Measurements from ENCODE around the gene GRIA4.

GRIA4 gene

DNA sequence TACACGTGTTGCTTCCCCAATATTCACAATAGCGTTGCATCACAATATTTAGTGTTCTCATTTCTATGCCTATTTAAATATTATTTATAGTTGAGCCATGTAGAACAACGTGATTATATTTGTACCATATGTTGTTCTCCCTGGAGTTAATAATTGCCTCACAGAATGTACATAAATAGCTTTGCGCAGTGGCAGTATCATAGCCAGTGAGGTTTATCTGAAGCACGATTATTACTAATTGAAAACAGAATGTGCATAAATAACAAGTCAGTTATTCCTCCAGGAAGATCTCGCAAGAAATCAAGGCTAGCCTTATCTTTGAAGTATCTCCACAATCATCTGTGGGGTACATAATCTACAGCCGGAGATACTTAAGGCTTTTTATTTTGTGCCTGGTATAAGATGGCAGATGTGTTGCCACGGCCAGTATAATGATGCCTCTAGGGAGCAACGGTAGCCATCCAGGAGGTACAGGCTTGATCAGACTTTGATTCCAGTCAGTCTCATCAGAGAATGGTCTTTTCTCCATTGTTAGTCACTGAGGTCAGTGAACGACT, 214.7 kb downstream of the GRIA4 start:
- Histone ChIP-seq H3K27ac (ENCODE audit: low read depth, low read length) (no peak overlapping the region), H3K4me2 (ENCODE audit: low read depth, low read length, poor library complexity, severe bottlenecking) (no peak overlapping the region), H3K4me3 (ENCODE audit: insufficient read depth, low read length, poor library complexity, severe bottlenecking) (no peak overlapping the region), H3K79me2 (ENCODE audit: insufficient read depth, low read length) (no peaks in the 10 kb centered on the region), H2AFZ (ENCODE audit: low read depth, low read length, severe bottlenecking) (no peak overlapping the region), H4K20me1 (ENCODE audit: low read depth, low read length) (no peaks in the 10 kb centered on the region), H3K36me3 (ENCODE audit: low read length) (no peaks in the 10 kb centered on the region), H3F3A (ENCODE audit: insufficient read depth) (no peaks in the 10 kb centered on the region), H3K27me3 (ENCODE audit: low read length) (no peaks in the 10 kb centered on the region), H3K9me3 (ENCODE audit: insufficient read depth, low read length) (no peaks in the 10 kb centered on the region), H3K9me2 (replicated peaks; ENCODE audit: insufficient read depth, low read length) (no peaks in the 10 kb centered on the region), H3K9ac (ENCODE audit: low read length) (no peak overlapping the region)
- no peak for TF ChIP-seq EZH2phosphoT487 (conservative IDR thresholded peaks at IDR 0.05; ENCODE audit: low read length)
- TF ChIP-seq, protein P1, sequence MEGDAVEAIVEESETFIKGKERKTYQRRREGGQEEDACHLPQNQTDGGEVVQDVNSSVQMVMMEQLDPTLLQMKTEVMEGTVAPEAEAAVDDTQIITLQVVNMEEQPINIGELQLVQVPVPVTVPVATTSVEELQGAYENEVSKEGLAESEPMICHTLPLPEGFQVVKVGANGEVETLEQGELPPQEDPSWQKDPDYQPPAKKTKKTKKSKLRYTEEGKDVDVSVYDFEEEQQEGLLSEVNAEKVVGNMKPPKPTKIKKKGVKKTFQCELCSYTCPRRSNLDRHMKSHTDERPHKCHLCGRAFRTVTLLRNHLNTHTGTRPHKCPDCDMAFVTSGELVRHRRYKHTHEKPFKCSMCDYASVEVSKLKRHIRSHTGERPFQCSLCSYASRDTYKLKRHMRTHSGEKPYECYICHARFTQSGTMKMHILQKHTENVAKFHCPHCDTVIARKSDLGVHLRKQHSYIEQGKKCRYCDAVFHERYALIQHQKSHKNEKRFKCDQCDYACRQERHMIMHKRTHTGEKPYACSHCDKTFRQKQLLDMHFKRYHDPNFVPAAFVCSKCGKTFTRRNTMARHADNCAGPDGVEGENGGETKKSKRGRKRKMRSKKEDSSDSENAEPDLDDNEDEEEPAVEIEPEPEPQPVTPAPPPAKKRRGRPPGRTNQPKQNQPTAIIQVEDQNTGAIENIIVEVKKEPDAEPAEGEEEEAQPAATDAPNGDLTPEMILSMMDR (IDR thresholded peaks at IDR 0.05; ENCODE audit: insufficient read depth, low read length, poor library complexity, severe bottlenecking) = no peak

DNA sequence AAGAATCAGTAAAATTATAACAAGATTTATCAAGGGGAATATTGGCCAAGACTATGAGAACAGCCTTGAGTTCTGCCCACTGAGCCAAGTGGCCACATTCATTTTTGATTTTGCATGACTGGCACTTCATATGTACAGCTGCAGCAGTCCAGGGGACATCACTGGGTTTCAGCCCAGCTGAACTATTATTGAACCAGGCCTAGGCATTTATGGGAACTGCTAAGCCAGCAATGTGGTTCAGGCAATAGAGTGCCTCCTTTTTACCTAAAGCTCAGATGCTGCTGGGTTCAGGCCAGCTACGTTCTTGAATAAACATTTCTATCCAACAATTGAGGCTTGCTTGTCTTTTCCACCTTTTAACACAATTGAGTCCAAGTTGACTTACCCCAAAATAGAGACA, 215.3 kb downstream of the GRIA4 start:
- Histone ChIP-seq H3F3A (ENCODE audit: insufficient read depth) (no peaks in the 10 kb centered on the region), H4K20me1 (ENCODE audit: low read depth, low read length) (no peaks in the 10 kb centered on the region), H3K9ac (ENCODE audit: low read length) (no peak overlapping the region), H3K79me2 (ENCODE audit: insufficient read depth, low read length) (no peaks in the 10 kb centered on the region), H3K4me3 (ENCODE audit: insufficient read depth, low read length, poor library complexity, severe bottlenecking) (no peak overlapping the region), H3K36me3 (ENCODE audit: low read length) (no peaks in the 10 kb centered on the region), H2AFZ (ENCODE audit: low read depth, low read length, severe bottlenecking) (no peak overlapping the region), H3K27me3 (ENCODE audit: low read length) (no peaks in the 10 kb centered on the region), H3K9me3 (ENCODE audit: insufficient read depth, low read length) (no peaks in the 10 kb centered on the region), H3K9me2 (replicated peaks; ENCODE audit: insufficient read depth, low read length) (no peaks in the 10 kb centered on the region), H3K27ac (ENCODE audit: low read depth, low read length) (no peak overlapping the region), H3K4me2 (ENCODE audit: low read depth, low read length, poor library complexity, severe bottlenecking) (no peak overlapping the region)
- TF ChIP-seq, protein P1 (IDR thresholded peaks at IDR 0.05; ENCODE audit: insufficient read depth, low read length, poor library complexity, severe bottlenecking) = no peak
- TF ChIP-seq EZH2phosphoT487 (conservative IDR thresholded peaks at IDR 0.05; ENCODE audit: low read length) = no peak

DNA sequence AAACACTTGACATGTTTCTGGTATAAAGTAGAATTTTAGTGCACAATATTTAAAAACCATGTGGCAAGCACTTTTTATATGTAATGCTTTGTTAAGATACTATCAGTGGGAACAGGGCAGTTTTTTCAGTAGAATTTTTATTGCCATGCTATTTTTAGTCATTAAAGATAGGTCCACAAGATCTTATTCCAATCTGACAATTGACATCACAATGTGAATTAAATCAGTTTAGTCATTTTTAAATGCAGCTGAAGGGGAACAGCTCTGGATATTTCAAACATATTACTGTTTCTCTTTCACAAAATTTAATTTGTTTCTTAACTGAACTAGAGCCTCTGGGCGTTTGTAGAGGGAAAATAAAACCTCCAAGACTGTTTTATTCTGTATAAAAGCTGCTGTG, 218.0 kb downstream of the GRIA4 start:
- Histone ChIP-seq H3K9ac (ENCODE audit: low read length) (no peak overlapping the region), H3K27me3 (ENCODE audit: low read length) (no peaks in the 10 kb centered on the region), H3K4me3 (ENCODE audit: insufficient read depth, low read length, poor library complexity, severe bottlenecking) (no peak overlapping the region), H2AFZ (ENCODE audit: low read depth, low read length, severe bottlenecking) (no peak overlapping the region), H3K9me3 (ENCODE audit: insufficient read depth, low read length) (no peaks in the 10 kb centered on the region), H3K27ac (ENCODE audit: low read depth, low read length) (no peak overlapping the region), H3K4me2 (ENCODE audit: low read depth, low read length, poor library complexity, severe bottlenecking) (no peak overlapping the region), H3K36me3 (ENCODE audit: low read length) (no peaks in the 10 kb centered on the region), H3F3A (ENCODE audit: insufficient read depth) (no peaks in the 10 kb centered on the region), H3K79me2 (ENCODE audit: insufficient read depth, low read length) (no peaks in the 10 kb centered on the region), H4K20me1 (ENCODE audit: low read depth, low read length) (no peaks in the 10 kb centered on the region), H3K9me2 (replicated peaks; ENCODE audit: insufficient read depth, low read length) (no peaks in the 10 kb centered on the region)
- TF ChIP-seq, protein P1 (IDR thresholded peaks at IDR 0.05; ENCODE audit: insufficient read depth, low read length, poor library complexity, severe bottlenecking) = no peak
- TF ChIP-seq EZH2phosphoT487 (conservative IDR thresholded peaks at IDR 0.05; ENCODE audit: low read length) = no peak
